Hippocampal formation (tissue), 2 donors: ENCODE results near the gene KCNIP4.

ENCODE experiments used
- DNase-seq, 2 donors: peaks; one replicate each; lab custom pipeline; 2025; lab: John Stamatoyannopoulos, UW

Gene KCNIP4

DNA sequence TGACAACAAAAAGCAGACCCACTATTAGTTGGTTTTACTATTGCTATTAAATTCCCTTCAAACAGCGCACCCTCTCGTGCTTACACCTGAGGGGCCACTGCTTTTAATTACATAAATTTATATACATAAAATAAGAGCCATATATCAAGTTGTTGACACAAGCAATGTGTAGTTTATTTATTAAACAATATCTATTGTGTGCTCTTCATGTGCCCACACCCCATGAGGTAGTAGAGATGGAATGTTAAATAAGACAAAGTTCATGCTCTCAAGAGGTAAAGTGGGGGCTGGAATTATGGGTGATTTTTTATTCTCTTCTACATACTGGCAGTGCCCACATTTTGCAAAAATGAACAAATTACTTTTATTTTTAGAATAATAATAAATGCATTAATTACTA is 47.3 kb downstream of the KCNIP4 start:
- no peak for DNase-seq

DNA sequence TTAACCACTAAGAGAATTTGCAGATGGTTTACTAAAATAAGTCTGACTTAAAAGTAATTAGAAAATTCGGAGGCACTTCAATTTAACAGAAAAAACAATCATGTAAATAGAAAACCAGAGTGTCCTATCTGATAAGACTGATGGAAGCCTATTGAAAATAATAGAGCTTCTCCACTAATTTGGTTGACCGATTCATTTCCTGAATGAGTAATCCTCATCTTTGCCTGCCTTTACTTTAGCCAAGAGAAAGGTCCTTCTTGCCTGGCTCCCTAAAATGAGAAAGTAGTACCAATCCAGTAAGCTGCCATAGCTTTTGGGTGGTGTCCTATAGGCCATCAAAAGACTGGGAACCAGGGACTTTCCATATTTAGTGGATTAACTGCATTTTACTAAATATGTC is 48.4 kb downstream of the KCNIP4 start:
- DNase-seq = no peak

DNA sequence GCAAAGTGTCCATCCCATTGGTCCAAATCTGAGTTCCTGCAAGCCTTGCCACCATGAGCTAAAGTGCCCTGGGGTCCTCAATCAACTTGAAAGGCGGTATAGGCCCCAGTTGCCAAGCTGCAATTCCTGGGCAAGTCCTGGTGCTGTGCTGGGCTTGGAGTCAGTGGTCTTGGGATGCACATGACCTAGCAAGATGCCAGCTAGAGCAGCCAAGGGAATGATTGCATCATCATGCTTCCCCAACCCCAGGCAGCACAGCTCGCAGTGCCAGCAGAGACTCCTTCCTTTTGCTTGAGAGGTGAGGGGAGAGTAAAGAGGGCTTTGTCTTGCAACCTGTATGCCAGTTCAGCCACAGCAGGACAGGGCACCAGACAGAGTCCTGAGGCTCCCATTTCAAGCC is 50.5 kb downstream of the KCNIP4 start:
- DNase-seq = no peak

DNA sequence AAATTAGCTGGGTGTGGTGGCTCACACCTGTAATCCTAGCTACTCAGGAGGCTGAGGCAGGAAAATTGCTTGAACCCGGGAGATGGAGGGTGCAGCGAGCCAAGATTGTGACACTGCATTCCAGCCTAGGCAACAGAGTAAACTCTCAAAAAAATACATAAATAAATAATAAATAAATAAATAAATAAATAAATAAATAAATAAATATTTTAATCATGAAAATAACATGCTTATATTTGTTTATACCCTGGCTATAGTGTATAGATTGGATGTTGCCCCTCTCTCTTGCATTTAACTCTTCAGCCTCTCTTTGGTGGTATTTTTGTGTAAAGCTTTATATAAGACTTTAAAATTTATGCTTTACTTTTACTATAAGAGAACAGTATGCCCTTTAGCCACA is 51.8 kb downstream of the KCNIP4 start:
- DNase-seq = no peak

DNA sequence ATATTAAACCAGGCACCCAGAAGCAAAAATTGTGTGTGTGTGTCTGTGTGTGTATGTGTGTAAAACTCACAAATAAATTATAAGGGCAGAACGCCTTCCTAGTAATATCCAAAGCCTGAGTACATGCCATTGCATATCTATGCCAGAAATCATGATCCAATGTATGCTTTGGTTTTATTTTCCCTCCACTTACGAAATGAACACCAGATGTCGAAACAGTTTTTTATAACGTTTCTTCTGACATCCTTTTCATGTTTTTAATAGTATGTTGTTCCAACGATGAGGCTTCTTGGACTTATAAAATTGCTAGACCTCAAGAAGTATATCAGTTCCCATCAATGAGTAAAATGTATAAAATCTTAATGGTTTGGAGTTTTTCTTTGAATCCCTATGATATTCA is 55.4 kb downstream of the KCNIP4 start:
- DNase-seq = no peak

DNA sequence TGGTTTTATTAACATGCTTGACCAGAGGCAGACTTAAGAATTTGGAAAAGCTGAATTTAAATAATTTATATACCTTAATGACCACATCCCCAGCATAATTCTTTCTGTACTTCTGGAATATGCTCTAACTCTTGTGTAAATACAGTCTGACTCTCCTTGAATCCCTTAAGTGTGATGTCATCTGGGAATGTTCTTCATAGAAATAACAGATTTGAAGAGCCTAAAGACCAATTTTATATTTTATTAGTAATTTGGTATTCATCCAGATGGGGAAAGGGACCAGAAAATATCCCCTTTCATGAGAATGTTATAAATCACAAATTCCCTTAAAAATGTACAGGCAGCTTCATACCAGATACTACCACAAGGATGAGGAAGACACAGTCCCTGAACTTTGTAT is 58.3 kb downstream of the KCNIP4 start:
- DNase-seq = no peak

DNA sequence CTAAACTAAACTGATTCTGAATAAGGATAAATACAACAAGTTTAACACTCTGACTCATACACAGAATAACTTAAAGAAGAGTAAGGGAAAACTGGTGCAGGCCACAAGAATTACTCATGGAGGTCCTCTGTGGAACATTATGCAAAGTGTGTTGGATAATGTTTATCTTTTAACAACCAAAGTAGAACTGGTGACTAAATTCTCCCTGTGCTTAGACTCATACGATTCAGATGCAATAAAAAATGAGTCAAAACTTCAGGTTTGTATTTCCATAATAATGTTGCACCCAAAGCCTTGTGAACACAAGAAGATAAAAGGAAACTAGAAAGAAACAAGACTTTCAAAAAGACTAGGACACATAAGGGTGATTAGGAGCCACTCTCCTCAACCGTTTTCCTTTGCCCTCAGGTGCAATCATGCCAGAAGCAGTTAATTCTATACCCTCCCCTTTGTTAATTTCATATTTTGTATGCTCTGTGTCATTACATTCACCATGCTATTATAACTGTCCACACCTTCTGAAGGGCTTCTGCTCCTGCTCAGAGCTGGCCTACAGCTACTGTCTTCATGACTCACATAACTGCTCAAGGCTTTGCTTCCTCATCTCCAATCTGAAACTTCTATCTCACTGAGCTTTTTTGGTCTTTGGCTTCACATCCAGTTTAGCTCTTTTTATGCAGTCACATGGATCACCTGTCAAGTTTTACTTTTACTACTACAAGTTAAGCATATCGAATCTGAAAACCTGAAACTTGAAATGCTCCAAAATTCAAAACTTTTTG is 60.2 kb downstream of the KCNIP4 start:
- DNase-seq = no peak

DNA sequence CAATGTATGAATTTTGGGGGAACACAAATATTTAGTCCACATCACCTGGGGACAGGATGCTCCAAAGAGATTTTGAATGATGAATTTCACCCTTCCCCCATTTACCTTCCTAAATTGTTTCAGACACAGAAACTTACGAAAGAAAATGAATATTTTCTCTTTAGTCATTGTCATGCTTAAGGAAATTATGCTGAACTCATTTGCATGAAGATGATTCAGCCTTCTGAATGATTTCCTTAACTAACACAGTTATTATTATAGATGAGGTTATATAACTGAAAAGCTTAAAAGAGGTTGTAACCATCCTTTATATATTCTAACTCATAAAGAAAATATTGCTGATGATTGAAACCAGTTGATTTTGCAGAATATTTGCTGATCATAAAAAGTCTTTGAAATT is 61.1 kb downstream of the KCNIP4 start:
- no peak for DNase-seq

DNA sequence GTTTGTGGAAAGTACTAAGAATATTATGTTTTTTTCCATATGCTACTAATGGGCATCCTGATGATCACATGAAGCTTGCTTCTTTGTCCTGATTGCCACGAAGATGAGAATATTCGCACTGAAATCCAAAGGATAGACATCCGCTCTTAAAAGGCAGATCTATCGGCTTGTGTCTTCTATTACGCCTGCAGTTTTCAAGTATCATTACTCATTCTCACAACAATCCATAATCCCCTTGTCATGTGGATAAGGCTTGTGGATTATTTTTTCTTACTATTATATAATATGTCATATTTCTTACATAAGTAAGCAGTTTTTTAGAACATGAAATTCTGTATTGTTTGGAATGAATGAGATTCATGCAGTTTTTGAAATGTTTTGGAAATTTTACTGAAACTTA is 62.8 kb downstream of the KCNIP4 start:
- DNase-seq = no peak

DNA sequence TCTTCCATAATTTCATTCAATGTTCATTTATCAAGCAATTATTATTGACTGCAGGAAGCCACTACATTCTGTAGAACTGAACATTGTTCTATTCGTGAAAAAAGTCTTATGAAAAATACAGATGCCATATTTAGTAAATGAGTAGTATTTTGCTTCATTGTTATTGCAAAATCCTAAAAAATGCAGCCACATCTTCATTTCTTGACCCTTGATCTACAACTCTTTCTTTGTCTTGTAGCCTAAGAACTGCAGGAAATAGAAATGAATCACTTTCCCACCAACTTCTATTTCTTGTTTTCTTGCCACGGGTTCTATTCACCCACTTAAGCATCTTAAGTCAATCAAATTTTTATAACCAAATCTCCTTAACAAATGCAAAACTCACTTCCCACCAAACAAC is 63.3 kb downstream of the KCNIP4 start:
- no peak for DNase-seq

DNA sequence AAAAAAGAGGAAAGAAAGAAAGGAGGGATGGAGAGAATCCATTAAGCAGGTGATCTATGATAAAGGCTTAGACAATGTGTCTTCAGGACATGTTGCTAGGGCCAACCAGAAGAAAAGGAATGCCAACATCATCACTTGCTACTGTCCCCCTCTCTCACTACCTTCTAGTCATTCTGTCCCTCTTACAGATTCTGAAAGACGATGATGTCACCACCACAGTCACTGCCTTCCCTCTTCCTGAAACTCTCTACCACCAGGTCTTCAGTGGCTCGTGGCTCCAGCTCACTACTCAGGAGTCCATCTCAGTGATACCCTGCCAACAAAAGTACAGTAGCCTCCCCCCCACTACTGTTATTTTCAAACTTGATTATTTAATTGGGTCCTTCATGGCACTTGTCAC is 64.0 kb downstream of the KCNIP4 start:
- no peak for DNase-seq

DNA sequence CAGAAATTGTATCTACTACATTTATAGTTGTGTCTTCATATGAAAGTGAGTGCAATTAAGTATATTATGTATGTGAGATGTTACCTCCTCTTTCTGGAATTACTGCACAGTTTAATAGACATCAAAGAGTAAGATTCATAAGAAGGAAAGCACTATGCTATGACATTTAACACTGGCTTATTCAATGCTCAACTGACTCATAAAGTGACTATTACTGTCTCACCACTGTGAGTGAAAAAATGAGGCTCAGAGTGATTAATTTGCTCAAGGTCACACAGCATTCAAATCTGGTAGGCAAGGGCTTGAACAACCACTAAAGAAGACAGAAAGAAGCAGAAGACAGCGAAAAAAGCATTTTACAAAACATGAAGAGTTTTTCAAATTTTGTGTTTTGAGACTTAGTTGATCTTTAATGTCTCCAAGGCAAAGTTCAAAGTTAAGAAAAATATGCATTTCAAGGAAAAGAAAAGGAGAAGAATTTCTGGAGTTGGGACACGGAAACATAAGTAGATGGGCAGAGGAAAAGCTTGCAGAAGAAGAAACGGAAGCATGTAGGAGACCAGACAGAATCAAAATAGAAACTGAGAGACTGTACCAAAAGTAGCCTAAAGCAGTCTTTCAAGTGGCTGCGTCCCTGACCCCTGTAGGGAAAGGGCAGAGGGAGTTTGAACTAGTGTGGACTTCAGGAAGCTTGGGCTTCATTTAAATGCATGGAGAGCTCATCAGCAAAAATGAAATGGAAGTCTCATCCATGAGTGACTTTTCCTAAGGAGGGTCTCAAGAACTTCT is 66.3 kb downstream of the KCNIP4 start:
- no peak for DNase-seq

DNA sequence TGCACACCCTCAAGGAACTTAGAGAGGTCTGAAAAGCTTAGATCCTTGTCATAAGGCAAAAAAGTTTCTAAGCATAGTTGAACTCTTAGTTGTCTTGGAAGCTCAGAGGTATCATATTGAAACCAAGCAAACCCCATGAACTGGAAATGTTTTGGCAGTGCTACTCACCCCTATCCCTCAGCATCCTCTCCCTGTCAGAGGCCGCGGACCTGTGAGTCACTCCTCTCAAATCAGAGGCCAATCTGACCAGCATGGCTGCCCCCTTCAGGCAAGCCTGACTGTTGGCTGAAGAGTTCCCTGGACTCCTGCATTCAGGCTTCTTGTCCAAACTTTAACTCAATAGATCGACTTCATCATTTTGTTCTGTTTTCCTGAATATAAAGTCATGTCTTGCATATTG is 69.4 kb downstream of the KCNIP4 start:
- no peak for DNase-seq

DNA sequence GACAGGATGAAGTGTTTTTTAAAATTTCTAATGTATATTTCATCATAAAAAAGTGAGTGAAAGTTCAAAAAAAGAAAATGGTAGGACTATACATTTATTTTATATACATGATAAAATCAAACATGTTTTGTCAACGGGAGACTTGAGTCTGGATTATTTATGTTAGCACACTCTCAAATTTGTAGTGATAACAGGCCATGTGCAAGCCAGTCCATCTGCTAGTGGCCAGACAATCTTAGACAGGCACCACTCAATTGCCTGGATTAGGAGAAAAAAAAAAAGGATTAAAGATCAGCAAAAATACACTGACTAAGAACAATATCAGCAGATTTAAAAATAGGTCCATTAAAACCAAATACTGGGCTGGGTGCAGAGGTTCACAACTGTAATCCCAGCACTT is 71.9 kb downstream of the KCNIP4 start:
- no peak for DNase-seq

DNA sequence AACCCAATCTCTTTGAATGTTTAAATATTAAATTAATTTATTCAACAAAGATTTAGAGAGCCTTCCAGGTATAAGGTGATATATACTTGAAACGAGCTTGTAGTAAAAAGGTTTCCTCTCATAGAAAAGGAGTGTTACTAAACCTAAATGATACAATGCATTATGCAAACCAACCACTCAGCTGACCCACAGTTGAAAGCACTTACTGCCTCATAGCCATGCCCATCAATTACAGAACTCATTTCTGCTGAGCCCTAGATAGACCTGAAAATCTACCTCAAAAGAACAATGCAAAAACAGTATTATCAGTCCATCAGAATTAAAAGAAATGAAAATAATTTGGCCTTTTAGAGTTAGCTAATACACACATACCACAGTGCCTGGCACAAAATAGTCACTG is 75.4 kb downstream of the KCNIP4 start:
- no peak for DNase-seq

DNA sequence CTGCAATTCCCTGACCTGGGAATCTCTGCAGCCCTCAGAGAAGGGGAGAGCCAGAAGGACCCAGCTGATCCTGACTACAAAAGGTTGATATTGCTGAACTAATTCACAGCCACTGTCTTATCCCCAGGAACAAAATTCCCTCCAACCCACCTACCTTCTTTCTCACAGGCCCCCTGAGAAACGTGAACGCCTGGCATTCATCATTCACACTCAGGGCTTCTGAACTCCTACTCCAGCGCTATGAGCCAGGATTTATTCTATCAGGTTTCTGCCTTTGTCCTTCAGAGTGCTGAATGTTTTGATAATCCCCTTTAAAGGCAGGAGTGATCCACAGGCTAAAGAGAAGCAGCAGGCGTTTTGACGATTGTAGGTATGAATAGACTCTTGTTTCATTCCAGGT is 76.5 kb downstream of the KCNIP4 start:
- no peak for DNase-seq

DNA sequence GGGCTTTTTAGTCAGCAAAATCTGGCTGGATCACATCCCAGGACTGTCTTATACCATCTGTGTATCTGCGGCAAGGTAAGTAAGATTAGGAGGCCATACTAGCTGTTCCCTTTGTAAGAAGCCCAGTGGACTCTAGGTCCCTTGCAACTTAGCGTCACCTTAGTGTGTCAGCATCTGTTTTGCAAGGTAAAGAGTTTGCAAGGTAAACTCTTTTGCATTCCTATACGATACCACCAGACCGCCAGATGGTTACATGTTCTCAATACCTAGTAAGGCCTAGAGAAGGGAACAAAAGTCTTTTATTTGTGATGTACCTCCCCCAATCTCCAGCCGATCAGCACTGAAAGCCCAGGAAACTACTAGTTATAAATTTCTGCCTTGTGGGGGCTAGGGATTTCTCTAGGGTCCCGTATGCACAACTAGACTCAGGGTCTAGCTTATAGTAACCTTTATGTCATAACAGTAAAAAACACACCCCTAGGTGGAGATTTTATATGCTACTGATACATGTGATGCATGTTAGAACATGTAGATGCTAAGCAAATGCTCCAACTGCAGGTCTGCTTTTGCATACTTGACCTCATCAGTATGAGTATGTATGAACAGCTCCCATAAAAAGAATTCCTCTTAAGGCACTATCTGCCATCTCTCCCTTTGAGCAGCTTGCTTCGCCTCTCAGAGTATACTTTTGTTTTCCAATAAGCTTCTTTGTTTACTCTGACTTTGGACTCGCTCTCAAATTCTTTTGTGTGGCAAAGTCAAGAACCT is 78.4 kb downstream of the KCNIP4 start:
- DNase-seq = no peak

DNA sequence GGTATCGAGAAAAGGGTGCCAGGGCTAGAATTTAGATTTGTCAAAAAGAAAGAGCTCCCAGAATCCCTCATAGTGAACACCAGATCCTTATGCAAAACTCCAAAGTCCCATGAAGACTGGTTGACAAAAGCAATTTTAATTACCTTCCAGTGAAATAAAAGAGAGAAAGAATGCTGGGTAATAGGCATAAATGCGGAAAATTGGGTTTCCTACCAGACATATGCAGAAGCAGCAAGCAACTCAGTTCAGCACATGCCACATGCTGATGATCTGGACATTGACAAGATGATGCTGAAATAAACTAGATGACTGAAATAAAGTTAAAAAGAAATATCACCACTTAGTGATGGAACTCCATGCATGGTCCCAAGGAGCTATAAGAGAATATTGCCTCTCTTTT is 83.9 kb downstream of the KCNIP4 start:
- DNase-seq = no peak

DNA sequence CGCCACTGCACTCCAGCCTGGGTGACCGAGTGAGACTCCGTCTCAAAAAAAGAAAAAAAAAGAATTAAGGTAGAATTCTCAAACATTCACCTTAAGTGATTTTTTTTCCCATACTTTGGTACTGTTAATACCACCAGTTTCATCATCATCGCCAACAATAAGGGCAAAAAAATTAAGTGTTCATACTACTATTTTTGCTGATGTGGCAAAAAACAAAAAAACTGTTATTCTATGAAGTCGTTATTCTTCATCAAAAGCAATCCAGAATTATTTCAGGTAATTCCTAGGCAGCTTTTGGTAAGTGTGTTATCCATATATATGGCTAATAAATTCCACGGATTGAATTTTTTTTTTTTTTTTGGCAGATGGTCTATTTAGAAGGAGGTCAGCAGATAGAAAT is 85.7 kb downstream of the KCNIP4 start:
- DNase-seq = no peak

DNA sequence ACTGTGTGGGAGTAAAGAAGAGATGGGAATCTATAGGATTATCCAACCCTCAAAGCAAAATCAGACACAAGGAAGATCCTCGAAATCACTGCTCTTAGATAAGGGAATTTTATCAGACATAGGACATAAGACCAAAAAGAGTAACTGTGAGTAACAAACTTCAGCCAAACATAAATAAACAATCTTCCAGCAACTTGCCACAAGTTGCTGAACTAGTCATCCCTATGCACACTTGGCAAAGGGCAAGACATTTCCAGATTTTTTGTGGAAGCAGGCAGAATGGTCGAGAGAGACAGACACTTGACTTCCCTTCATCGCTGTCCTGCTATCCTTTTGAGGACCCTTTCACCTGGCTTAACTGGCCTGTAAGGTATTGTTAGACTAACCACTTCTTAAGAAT is 89.6 kb downstream of the KCNIP4 start:
- DNase-seq = no peak

DNA sequence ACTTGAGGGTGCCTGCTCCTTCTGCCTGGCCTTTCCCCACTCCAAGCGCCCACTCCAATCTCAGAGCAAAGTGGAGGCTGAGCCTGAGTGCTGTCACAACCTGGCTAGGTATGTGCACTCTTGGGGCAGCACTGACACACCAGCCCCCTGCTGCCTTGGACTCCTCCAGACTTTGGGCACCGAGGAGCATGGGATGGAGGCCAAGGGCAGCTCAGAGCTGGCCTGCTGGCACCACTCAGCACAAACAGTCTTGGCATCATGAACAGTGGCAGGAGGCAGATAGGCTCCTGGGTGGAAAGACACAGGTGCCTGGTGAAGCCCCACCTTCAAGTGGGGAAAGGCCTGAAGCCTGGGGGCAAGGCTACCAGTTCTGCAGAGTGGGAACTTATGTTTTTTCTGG is 91.8 kb downstream of the KCNIP4 start:
- DNase-seq = no peak

DNA sequence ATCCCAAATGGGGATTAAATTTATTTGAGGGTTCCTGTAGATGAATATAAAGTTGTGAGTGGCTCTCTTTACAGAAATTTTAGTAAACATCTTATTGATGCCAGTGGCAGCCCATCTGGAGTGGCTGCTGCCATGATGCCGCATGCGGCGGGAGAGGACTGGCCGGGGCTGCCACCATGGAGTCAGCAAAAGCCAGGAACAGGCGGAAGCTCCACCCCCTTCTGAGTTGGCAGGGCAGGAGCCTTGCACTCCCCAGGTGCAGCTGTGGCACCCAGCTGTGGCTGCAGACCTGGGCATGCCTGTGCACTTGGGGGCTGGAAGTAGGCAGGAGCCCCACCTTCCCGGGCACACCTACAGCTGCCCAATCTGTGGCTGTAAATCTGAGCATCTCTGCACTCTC is 92.3 kb downstream of the KCNIP4 start:
- no peak for DNase-seq

DNA sequence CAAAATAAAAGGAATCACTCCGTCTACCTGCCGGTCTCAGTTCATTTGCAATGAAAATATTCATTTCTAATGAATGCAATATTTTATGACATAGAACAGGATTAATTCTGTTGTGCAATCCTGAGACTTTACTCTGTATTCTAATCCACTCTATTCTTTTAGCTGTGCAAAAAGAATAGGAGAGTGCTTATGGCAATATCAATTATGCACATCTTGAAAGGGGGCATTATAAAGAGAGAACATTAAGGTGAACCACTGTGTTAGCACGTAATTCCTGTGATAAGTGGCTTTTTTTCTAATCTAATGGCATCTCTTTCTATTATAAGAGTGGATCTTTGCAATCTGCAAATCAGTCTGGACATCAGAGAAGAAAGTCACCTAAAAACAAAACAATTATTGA is 99.5 kb downstream of the KCNIP4 start:
- no peak for DNase-seq
